Measurements from ENCODE around the gene GABBR2.

GRCh38 chr9:98259791-98260190, 448.9 kb downstream of the GABBR2 start:
- TF ChIP-seq, protein P1, sequence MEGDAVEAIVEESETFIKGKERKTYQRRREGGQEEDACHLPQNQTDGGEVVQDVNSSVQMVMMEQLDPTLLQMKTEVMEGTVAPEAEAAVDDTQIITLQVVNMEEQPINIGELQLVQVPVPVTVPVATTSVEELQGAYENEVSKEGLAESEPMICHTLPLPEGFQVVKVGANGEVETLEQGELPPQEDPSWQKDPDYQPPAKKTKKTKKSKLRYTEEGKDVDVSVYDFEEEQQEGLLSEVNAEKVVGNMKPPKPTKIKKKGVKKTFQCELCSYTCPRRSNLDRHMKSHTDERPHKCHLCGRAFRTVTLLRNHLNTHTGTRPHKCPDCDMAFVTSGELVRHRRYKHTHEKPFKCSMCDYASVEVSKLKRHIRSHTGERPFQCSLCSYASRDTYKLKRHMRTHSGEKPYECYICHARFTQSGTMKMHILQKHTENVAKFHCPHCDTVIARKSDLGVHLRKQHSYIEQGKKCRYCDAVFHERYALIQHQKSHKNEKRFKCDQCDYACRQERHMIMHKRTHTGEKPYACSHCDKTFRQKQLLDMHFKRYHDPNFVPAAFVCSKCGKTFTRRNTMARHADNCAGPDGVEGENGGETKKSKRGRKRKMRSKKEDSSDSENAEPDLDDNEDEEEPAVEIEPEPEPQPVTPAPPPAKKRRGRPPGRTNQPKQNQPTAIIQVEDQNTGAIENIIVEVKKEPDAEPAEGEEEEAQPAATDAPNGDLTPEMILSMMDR (conservative IDR thresholded peaks at IDR 0.05; ENCODE audit: low read length): peak; percentile 41
- no peak for TF ChIP-seq EZH2phosphoT487 (IDR thresholded peaks at IDR 0.05; ENCODE audit: borderline replicate concordance, low read depth, low read length)
